Posterior vena cava (tissue), 2 donors: ENCODE data around the gene ZFAND2B. TPM values are rescaled to one million over a fixed set of nuclear protein-coding genes. Genes with fewer than 3 reads are reported as not detected.

Experiments used
- DNase-seq: peaks from one replicate; pipeline ENCODE4 v3.0.0-alpha.2; 2020; ENCODE audit warnings: low spot score
- intact Hi-C, 2 donors: fragments of 100-400 bp; cut with DNase I; formaldehyde crosslinking; loops; one replicate each; pipeline versions ENCODE4 v1.14.1 to v1.14.2; 2022 to 2023
- long read RNA-seq, 2 donors: library from polyadenylated mRNA; unstranded; transcript quantifications; one replicate each; pipeline ENCODE4 v2.0.0, GENCODE V29; 2020 to 2021
- total RNA-seq, 2 donors: library from RNA; stranded (reverse); fragmentation: NEBNext Ultra II Directional; extraction: Animal tissue kit (Norgen Biotek cat#: 25700); gene quantifications; one replicate each; pipeline ENCODE4 v1.2.1, GENCODE V29; 2021
- donor health status: DM: yes; HTN: yes; CAD: no.
- donor health status: DM: yes; HTN: yes; CAD: no.

Gene ZFAND2B, protein sequence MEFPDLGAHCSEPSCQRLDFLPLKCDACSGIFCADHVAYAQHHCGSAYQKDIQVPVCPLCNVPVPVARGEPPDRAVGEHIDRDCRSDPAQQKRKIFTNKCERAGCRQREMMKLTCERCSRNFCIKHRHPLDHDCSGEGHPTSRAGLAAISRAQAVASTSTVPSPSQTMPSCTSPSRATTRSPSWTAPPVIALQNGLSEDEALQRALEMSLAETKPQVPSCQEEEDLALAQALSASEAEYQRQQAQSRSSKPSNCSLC
- total RNA-seq, result 10 to 100 TPM; 33.8 to 34.7 TPM
- long read RNA-seq, donor 1, transcript ZFAND2B-201 (9 exons, 1,314 nt), result major isoform, 5 of 14 reads
- long read RNA-seq, donor 1, transcript ZFAND2B-212 (10 exons, 1,199 nt), result major isoform, 5 of 14 reads
- long read RNA-seq, donor 1, partial matches to known transcripts, result 1 of 14 reads
- long read RNA-seq, donor 1, other reads (novel, unspliced or antisense), result 2 of 14 reads
- long read RNA-seq, donor 2, transcript ZFAND2B-212 (10 exons, 1,199 nt), result major isoform, 25 of 64 reads
- long read RNA-seq, donor 2, transcript ZFAND2B-201 (9 exons, 1,314 nt), result minor isoform, 12 of 64 reads
- long read RNA-seq, donor 2, partial matches to known transcripts, result 10 of 64 reads
- long read RNA-seq, donor 2, other reads (novel, unspliced or antisense), result 10 of 64 reads

GRCh38 chr2:219206328-219207133 lies at the start of gene ZFAND2B:
Gene ZFAND2B (plus strand): TSS chr2:219206782. CDS start chr2:219206988, 206 bp downstream.
- DNase-seq, result peak; percentile 98
- intact Hi-C loops, result no loop called here

GRCh38 chr2:219157396-219157795 lies 49.2 kb upstream of the ZFAND2B start:
- no peak for DNase-seq
- intact Hi-C loops, result no loop called here

GRCh38 chr2:219158025-219158424 lies 48.6 kb upstream of the ZFAND2B start:
- intact Hi-C loops, result no loop called here
- DNase-seq, result no peak

- DNase-seq, result no peak
- intact Hi-C loops, result no loop called here
Observed at GRCh38 chr2:219158586-219158985, 48.0 kb upstream of the ZFAND2B start.

GRCh38 chr2:219159771-219160185 lies 46.8 kb upstream of the ZFAND2B start:
- no peak for DNase-seq
- intact Hi-C loops, result loop anchor here (5.0 to 10.0 kb wide), 2 partner anchors 138 to 225 kb away; partner anchors contain the start of gene DNPEP (in 1 of the 2)

DNA sequence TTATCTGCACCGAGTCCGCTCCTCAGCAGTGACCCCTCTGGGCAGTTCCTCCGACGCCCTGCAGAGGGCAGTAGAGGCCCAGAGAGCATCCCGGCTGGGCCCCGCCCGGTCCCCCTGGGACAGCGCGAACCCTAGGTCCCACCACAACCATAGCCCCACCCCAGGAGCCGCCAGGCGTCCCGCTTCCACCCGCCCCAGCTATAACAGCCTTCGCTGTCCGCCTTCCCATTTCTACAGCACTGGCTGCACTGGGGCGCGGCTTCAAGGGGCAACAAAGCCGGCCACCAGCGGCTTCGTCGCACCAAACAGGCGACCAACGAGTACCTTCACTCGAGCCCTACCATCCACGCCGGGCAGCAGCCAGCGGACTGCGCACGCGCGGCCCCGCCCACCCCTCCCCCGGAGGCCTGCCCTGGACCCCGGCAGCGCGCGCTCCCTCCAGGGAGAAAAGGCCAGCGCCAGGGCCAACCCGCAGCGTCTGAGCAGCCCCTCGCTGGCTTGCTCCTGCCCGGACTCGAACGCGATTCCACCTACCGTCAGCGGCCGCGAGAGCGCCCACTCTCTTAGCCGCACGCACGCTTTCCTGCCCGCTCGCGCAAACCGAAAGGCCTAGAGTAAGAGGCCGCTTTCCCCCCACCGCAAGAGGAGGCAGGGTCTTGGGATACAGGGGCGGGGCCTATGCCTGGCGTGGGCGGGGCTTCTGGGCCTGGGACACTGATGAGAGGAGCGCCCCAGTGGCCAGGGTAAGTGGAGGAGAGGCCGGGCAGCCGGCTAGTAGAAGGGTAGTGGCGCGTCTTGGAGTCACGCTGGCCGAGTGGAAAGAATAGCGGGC lies 46.2 kb upstream of the ZFAND2B start, which contains the start of gene NHEJ1:
Gene NHEJ1 (minus strand): TSS at position 630 of the 832 bp plus-strand sequence. CDS start 2,453 bp downstream, outside the sequence.
- DNase-seq, result peak; percentile 99
- intact Hi-C loops, result loop anchor here (5.0 to 10.0 kb wide), 2 partner anchors 137 to 224 kb away; partner anchors contain the start of gene DNPEP (in 1 of the 2)

GRCh38 chr2:219161097-219161496 lies 45.5 kb upstream of the ZFAND2B start:
- no peak for DNase-seq
- intact Hi-C loops, result loop anchor here (5.0 to 10.0 kb wide), 2 partner anchors 136 to 224 kb away; partner anchors contain the start of gene DNPEP (in 1 of the 2)

DNA sequence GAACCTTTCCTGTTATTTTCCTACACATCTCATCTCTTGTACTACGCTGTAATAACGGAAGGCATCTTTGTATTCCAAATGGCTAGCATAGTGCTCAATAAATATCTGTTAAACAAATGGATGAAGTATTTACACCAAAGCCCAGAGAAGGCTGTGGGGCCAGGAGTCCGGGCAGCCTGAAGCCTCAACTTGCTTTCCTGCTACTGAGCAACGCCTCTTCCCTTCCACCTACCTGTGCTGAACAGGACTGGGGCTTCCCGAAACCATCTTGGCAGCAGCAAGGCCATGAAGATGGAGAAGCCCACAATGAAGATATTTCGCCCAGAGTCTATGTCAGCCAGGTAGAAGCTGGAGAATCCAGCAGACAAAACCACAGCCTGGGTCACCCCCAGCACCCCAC lies 43.4 kb upstream of the ZFAND2B start:
- intact Hi-C loops, result loop anchor here (5.0 to 10.0 kb wide), 2 partner anchors 134 to 222 kb away; partner anchors contain the start of gene DNPEP (in 1 of the 2)
- DNase-seq, result no peak

GRCh38 chr2:219165058-219165911 lies 41.3 kb upstream of the ZFAND2B start:
- DNase-seq, result no peak
- intact Hi-C loops, result loop anchor here in 1 of 2 donors (10.0 kb wide), 1 partner anchor 220 kb away; the partner anchor contains the start of gene DNPEP

DNA sequence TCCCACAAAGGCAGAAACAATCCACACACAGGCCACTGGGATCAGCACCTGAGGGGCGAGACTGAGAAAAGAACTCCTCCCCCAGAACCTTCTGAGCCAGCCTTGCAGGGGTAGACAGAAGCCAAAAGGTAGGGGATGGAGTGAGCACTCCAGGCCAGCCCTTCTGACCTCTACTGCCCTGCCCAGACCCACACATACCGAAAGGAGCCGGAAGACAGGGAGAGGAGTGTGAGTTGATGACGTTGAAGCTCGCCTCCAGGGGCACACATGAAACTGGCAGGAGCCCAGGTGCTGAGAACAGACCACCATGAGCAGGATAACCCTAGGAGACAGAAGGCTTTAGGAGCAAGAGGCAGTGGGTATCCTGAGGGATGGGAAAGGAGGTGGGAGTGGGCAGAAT lies 38.6 kb upstream of the ZFAND2B start:
- no peak for DNase-seq
- intact Hi-C loops, result loop anchor here in 1 of 2 donors (10.0 kb wide), 1 partner anchor 217 kb away; the partner anchor contains the start of gene DNPEP

DNA sequence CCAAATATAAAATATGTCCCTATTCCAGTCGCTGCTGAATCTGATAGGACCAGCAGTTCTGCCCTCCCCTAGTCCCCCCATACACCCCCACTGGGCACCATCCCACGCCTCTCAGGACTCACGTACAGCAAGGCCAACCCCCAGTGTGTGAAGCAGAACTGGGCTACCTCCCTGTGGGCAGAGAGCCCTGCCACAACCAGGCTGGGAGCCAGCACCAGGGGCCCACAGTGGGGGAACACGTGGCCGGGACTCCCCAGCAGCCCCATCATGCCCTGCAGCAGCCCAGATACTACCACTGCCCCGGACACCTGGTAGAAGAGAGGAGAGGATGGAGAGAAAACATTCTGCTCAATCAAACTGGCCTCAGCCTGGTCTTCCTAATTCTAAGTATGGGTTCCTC lies 38.1 kb upstream of the ZFAND2B start:
- no peak for DNase-seq
- intact Hi-C loops, result loop anchor here in 1 of 2 donors (10.0 kb wide), 1 partner anchor 216 kb away; the partner anchor contains the start of gene DNPEP

DNA sequence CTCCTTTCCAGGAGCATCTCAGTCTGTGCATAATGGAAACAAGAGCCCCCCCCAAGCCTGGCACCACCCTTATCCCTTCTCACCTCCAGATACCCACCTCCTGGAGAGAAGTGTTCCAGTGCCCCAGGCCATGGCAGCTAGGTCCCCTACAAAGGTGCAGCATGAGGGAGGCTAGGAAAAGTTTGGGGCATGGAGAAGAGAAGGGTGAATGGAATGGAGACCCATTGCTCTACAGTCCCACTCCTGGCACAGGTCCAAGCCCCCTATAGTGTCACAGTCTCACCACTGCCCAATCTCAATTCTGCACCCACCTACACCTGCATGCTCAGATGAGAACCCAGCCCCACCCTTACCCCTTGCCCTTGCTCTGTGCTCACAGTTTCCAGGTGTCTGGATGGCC lies 37.6 kb upstream of the ZFAND2B start:
- DNase-seq, result no peak
- intact Hi-C loops, result loop anchor here in 1 of 2 donors (10.0 kb wide), 1 partner anchor 216 kb away; the partner anchor contains the start of gene DNPEP

DNA sequence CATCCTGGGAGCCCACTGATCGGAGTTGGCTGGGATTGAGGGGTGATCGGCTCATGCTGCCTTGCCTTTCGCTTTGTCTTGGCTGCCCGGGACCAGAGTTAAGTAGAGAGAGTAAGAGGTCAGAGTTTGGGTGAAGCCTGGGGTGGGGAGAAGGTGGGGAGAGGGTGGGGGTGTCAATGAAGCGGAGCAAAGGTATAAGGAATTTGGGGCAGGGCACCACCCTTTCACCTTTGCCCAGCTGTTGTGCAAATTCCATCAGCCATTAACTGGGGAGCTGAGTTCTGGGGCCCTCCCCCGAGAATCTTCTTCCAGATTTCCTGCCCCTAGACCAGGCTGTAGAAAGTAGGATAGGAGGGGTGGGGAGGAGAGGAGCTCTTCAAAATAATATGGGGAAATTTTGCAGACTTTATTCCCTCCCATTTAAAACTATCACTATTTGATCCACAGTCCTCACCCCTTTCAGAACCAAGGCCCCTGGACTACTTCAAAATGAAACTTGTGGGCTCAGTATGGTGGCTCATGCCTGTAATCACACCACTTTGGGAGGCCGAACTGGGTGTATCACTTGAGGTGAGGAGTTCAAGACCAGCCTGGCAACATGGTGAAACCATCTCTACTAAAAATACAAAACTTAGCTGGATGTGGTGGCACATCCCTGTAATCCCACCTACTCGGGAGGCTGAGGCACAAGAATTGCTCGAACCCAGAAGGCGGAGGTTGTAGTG lies 36.5 kb upstream of the ZFAND2B start, which contains the start of gene SLC23A3:
Gene SLC23A3 (minus strand): TSS at position 100 of the 725 bp plus-strand sequence. CDS start 45 bp downstream, at position 55.
- DNase-seq, result no peak
- intact Hi-C loops, result loop anchor here in 1 of 2 donors (10.0 kb wide), 1 partner anchor 215 kb away; the partner anchor contains the start of gene DNPEP

DNA sequence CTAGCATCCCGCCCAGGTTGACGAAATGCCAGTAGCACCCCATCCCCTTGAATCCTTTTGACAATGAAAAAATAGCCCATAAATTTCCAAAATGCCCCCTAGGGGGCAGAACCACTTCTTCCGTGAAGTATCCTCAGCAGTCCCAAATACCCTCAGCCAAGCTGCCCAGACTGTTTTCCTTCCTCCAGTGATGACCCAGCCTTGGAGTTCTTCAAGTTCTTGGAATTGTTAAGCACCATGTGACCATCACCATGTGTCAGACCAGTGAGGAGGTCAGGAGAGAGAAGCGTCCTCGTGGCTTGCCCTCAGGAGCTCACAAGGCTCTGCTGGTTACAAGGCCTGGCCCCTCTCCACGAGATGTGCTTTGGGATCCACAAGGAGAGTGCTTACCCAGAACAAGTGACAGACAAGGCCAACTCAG lies 35.3 kb upstream of the ZFAND2B start:
- DNase-seq, result no peak
- intact Hi-C loops, result no loop called here

DNA sequence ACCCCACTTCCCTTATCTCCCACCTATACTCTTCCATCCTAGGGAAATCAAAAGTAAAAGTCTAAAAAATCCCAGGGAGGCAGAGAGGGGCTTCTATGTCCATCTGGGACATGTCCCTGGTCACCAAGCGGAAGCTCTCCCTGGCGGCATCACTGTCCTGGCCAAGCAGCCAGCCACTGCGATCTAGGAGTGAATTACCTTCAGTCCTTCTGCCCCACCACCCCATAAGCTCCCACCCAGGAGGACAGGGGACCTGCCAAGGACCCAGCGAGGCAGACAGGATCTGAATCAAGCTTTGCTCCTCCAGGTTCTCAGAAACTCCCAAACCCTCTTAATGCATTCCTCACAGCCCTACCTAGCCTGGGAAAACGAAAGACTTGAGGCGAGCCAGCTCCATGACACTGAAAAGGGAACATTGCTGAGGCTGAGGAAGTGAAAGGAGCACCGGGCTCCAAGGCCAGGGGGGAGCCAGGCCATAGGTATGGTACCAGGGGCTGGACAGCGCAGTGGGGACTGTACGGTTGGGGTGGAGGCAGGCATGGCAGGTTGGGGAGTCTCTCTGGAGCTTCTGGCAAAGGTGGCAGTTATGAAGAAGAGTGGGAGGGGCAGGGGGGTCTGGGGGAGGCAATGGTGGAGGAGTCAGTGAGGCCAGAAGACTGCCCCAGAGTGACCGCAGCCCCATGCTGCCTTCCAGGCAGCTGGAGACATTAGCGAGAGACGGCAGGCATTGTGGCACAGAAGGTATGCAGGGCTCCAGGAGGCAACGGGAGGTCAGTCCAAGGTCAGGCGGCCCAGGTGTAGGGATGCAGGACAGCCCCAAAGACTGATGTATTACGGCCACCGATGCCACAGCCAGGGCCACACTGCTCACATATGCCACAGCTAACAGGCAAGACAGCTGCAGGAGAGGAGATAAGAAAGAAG lies 34.1 kb upstream of the ZFAND2B start:
- no peak for DNase-seq
- intact Hi-C loops, result no loop called here
